KOPT-K1 (cell line): ENCODE measurements around the gene PCDHGA8.
"Not testable (repeated sequence)": the region's sequence is repeated elsewhere in the genome, so short reads cannot be mapped to it uniquely, and the experiment has no call there.

ENCODE experiments used
- H3K27ac ChIP-seq: fragments of 200-600 bp; sonication (generic); 2 replicates; pipeline ENCODE4 v1.5.1; 2016; ENCODE audit warnings: antibody characterized with exemption, mild to moderate bottlenecking, low read depth, low read length; ENCODE audit not compliant: poor library complexity, severe bottlenecking
- H3K36me3 ChIP-seq: fragments of 200-600 bp; sonication (generic); 2 replicates; pipeline ENCODE4 v1.5.1; 2017; ENCODE audit warnings: antibody characterized with exemption, mild to moderate bottlenecking, low read length, moderate library complexity; ENCODE audit not compliant: insufficient read depth
- H3K9me3 ChIP-seq: fragments of 200-600 bp; sonication (generic); 2 replicates; pipeline ENCODE4 v1.5.1; 2017; ENCODE audit warnings: antibody characterized with exemption, low read length, mild to moderate bottlenecking; ENCODE audit not compliant: insufficient read depth, poor library complexity, severe bottlenecking

The PCDHGA8 gene

DNA sequence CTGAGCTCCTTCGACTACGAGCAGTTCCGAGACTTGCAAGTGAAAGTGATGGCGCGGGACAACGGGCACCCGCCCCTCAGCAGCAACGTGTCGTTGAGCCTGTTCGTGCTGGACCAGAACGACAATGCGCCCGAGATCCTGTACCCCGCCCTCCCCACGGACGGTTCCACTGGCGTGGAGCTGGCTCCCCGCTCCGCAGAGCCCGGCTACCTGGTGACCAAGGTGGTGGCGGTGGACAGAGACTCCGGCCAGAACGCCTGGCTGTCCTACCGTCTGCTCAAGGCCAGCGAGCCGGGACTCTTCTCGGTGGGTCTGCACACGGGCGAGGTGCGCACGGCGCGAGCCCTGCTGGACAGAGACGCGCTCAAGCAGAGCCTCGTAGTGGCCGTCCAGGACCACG, 39.9 kb downstream of the PCDHGA8 start:
- peaks cover 32% of the 10 kb centered on the region for H3K9me3 ChIP-seq
- not testable (repeated sequence) for H3K27ac ChIP-seq, H3K36me3 ChIP-seq

DNA sequence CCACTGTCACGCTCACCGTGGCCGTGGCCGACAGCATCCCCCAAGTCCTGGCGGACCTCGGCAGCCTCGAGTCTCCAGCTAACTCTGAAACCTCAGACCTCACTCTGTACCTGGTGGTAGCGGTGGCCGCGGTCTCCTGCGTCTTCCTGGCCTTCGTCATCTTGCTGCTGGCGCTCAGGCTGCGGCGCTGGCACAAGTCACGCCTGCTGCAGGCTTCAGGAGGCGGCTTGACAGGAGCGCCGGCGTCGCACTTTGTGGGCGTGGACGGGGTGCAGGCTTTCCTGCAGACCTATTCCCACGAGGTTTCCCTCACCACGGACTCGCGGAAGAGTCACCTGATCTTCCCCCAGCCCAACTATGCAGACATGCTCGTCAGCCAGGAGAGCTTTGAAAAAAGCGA, 40.3 kb downstream of the PCDHGA8 start:
- H3K27ac ChIP-seq, H3K36me3 ChIP-seq: not testable (repeated sequence)
- H3K9me3 ChIP-seq, result peaks cover 28% of the 10 kb centered on the region

DNA sequence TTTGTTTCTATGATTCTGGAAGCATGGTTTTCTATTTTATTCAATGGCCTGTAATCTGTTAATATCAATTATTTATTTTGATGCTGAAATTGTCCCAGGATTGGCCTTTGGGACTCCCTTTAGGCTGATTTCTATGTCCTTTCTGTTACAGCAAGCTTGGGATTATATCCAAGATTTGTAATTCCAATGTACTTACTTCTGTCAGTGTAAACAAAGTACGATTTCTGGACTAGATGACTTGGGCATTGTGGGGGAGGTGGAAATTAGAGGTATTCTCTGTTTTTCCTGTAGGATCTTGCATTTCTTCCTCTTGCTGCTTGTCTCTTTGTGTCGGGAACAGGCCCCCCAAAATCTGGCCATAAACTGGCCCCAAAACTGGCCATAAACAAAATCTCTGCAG, 41.6 kb downstream of the PCDHGA8 start:
- Histone ChIP-seq H3K9me3 (peaks cover 20% of the 10 kb centered on the region), H3K27ac (no peak overlapping the region), H3K36me3 (no peaks in the 10 kb centered on the region)

DNA sequence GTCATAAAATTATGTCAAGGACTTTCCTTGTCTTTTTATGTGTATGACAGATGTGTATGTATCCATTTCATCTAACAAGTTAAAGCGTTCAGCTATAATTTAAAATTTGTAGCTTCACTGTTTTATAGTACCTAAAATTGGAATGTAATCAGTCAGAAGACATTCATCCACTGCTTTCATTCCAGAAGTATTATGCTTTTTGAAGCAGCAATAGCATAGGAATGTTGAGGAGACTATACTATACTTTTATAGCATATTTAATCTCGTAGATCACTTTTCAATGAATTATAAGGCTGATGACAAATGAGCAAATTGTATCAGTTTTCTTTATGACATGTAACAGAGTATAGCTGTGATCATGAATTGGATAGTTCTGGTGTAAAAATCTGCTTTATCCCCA, 44.8 kb downstream of the PCDHGA8 start:
- peaks cover 7% of the 10 kb centered on the region for H3K9me3 ChIP-seq
- H3K27ac ChIP-seq, result no peak overlapping the region
- no peaks in the 10 kb centered on the region for H3K36me3 ChIP-seq

DNA sequence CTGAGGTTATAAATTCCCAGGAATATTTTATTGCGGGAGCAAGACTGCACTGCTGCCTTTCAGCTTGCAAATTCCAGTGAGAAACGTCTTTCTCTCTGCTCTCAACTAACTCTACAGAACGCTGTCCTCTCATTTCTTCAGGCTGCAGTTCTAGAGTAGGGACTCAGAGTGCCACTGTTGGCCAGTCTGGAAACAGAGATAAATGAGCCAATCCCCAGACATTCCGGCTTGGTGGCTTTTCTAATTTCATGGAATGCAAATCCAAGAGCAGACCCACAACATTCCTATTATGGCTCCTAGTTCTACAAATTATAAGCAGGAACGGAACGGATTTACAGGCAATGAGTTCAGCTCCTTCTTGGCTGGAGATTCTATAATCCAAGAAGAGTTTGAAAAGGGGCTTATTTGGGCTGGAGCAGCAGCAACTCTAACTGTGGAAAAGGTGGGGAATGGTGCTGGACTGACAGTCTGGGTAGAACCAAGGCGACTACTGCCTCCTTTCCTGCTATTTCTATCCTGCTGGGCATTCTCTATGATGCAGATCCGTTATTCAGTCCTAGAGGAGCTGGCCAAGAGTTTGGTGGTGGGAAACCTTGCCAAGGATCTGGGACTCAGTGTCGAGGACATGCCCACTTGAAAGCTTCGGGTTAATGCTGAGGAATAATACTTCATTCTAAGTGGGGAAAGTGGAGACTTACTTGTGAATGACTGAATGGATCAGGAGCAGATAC, 47.1 kb downstream of the PCDHGA8 start:
- Histone ChIP-seq H3K36me3 (no peaks in the 10 kb centered on the region), H3K9me3 (peaks cover 5% of the 10 kb centered on the region), H3K27ac (no peak overlapping the region)

DNA sequence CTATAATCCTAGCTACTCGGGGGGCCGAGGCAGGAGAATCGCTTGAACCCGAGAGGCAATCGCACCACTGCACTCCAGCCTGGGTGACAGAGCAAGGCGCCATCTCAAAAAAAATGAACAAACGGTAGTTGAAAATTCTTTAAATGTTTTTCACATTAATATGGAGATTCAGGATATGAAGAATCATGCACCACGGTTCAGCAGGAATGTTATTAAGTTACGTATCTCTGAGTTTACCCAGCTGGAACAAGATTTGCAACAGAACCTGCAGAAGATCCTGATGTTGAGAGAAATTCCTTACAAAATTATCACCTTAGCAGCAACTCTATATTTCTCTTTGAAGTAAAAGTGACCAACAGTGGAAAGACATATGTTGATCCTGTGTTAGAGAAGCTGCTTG, 47.9 kb downstream of the PCDHGA8 start:
- Histone ChIP-seq H3K9me3 (peaks cover 5% of the 10 kb centered on the region), H3K36me3 (no peaks in the 10 kb centered on the region), H3K27ac (no peak overlapping the region)

DNA sequence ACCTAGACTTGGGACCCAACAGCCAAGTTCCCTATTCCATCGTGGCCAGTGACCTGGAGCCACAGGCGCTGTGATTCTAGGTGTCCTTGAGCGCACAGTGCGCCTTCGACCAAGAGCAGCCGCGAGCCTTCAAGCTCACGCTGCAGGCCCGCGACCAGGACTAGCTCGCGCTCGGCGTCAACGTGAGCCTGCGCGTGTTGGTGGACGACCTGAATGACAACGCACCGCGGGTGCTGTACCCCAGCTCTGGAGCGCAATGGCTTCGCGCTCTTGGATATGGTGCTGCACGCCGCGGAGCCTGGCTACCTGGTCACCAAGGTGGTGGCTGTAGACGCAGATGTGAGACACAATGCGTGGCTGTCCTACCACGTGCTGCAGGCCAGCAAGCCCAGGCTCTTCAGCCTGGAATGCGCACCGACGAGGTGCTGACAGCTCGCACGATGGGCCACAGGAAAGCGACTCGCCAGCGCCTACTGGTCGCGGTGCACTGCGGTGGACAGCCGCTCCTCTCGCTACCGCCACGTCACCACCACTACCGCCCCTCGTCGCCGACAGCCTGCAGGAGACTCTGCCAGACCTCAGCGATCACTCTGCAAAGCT, 49.2 kb downstream of the PCDHGA8 start:
- H3K27ac ChIP-seq, result no peak overlapping the region
- peaks cover 5% of the 10 kb centered on the region for H3K9me3 ChIP-seq
- H3K36me3 ChIP-seq, result no peaks in the 10 kb centered on the region
